RKO (cell line): ENCODE results near the gene FCAMR.

Source experiments
- DNase-seq: peaks from one replicate; pipeline ENCODE4 v3.0.0-alpha.2; 2016; ENCODE audit warnings: low spot score

The FCAMR gene

DNA sequence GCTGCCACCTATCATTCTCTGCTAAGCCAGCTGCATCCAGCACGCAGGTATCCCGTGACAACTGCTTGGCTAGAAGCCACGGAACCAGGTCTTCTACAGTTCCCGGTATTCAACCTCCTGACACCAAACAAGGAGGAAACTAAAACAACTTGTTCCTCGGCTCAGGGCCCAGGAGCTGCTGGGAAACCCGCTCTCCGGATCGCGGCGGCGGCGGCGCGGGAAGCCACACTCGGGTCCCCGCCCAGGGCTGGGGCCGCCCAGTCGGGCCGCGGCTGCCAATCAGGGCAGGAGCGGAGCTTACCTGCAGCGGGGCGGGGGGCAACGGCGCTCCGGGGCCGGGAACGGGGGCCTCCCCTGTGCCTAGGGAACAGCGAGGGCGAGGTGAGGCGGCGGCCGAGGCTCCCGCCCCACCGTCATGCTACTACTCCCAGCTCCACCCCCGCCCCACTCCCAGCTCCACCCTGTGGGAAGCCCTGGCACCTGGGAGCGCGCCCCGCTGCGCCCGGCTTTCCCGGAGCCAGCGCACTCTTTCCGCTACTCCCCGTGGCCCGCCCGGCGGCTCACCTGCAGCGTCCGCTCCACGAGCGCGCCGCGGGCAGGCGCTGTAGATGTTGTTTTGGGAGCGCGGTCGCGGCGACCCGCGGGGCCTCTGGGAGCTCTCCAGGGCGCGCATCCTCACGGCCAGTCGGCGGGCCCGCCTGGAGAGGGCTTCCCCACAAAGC, 60.9 kb downstream of the FCAMR start:
- DNase-seq, result no peak

GRCh38 chr1:206908038-206908437, 62.2 kb downstream of the FCAMR start:
- no peak for DNase-seq
